GF-D8 (cell line): ENCODE results near the gene LAS1L.
"Not testable (repeated sequence)": the region's sequence is repeated elsewhere in the genome, so short reads cannot be mapped to it uniquely, and the experiment has no call there.

Source experiments
- DNase-seq: peaks from one replicate; lab custom pipeline; 2025; lab: John Stamatoyannopoulos, UW

LAS1L gene

DNA sequence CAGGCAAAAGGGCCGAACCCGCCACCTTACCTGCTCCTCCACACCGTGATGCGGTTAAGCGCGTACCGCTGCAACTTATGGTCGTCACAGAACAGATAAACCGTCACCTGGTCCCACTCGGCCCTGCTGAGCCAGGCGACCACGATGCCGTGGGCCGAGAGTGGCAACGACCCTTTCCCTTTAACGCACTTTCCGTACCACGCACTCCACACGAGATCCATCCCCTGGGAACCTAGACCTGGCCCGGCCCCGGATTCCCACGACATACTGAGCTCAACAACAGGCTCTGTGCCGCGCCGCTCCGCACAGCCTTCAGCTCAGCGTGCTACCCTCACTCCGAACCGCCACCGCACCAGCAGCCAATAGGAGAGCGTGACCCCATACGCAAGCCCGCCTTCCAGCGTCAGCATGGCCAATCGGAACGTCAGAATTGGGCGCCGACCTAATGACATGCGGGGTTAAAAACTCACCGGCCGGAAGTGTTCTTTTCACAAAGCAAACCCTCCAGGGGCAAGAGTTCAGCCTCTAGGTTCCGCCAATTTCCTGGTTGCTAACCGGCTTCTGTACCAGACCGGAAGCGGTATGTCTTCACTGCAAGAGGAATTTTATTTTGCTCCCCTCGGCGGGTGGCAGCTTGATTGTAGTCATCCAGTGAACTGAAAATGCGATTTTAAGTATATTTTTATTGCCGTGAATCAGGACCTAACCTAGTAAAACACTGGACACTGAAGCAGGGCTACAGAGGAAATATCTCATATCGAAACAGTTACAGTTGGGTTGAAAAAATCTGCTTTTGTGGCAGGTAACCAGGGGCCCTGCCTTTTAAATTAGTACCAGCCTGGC is at the start of gene LAS1L:
Gene LAS1L, minus strand, starts transcription at position 338 of the 843 bp plus-strand sequence. Its CDS starts 72 bp downstream, at position 266.
- DNase-seq, result peak; percentile 87

DNA sequence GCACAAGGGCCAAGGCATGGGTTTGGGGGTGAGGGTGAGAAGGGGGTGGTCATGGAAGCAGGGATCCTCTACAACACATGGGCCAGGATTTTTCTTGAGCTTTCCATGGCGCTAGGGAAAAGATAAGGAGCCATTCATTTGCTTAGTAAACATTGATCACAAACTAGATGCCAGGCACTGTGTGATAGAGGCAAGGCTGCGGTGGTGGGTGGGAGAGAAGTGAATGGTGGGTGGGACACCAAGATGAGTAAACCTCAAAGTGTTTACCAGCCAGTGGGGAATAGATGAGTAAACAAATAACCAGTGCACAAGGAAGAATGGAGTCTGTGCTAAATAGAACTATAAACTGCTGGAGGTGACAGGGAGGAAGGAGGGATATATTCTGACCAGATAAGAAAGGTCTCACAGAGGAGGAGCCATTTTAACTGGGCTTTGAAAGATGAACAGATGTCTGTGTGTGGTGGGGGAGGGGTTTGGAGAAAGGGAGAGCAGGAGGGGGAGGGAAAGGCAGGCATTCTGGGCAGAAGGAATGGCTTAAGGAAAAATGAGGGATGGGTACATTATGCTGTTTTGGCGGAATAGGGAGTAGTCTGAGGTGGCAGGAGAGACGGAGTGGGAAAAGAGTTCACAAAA is 48.0 kb upstream of the LAS1L start:
- DNase-seq, result no peak

DNA sequence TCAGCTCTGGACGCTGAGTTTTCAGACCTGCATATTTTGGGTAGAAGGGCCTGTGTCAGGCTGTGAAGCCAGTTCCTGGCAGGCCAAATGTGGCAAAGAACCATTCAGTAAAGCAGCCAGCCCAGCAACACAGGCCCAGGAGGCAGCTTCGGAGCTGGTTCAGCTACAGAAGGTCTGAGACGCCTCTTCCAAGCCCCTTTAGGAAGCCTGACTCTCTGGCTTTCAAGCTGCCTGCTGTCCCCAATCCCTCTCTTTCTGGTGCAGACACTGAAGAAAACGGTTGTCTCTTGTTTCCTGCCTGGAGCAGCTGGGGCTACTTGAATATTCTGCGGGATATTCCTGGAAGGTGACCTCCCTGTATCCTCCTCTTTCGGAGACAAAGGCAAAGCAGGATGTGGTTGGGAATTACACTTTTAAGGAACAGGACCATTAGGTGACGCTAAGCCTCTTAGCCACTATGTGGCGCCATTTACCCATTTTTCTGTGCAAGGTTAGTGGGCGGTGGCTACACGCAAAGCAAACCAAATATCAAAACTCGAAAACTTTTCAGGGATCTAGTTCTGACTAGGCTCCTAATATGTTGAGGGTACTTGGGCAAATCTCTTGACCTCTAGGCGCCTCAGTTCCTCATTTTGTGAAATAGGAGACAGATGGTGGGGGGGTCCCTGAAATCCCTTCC is 47.2 kb upstream of the LAS1L start:
- peak; percentile 2 for DNase-seq

- DNase-seq, result no peak
Observed at GRCh38 chrX:65578346-65578745, 43.8 kb upstream of the LAS1L start.

DNA sequence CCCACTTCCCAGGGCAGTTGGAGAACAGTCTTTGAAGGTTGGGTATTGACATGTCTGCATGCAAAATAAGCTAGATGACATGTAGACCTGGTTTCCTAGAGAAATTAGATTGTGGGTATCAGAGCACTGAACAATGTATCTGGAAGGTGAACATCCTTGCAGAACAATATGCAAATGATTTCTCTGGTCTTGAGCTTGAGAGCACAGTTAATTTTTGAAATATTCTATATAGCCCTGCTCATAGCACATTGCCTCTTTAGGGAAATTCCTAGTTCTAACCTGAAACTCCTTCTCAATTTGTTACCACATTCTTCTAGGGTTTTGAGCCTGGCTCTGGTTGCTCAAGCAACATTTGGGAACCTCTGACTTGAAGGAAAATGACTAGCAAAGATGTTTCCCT is 41.6 kb upstream of the LAS1L start:
- DNase-seq, result no peak

DNA sequence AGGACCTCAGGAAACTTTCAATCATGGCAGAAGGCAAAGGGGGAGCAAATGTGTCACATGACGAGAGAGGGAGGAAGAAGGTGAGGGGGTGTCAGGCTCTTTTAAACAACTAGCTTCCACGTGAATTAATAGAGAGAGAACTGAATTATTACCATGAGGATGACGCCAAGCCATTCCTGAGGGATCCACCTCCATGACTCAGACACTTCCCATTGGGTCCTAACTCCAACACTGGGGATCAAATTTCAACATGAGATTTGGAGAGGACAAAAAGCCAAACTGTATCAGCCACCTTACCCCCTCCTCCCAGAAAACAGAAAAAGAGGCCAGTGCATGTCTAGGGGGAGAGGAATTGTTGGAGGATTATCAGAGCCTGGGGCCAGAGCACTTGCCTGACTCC is 40.4 kb upstream of the LAS1L start:
- DNase-seq, result no peak

DNA sequence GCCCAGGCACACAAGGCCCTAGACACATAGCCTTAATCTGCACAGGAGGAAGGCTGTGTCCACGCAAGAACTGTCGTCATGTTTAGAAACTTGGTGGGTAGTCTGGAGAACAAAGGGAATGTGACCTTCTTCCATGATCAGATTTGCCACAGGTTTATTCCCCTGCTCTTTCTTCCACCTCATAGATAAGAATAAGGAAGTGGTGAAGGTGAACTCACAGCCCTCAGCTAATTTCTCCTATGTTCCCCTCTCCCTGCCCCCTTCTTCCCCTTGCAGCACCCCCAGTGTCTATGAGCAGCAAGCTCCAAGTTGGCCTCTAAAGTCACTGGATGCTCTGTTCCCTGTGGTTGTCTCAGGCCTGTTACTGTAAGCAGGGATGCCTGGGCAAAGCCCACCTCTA is 39.8 kb upstream of the LAS1L start:
- no peak for DNase-seq

GRCh38 chrX:65572971-65573370 is 38.4 kb upstream of the LAS1L start:
- DNase-seq, result no peak

- not testable (repeated sequence) for DNase-seq
Observed at GRCh38 chrX:65562850-65563249, 28.3 kb upstream of the LAS1L start.

GRCh38 chrX:65551489-65552339 is 17.1 kb upstream of the LAS1L start:
- no peak for DNase-seq

DNA sequence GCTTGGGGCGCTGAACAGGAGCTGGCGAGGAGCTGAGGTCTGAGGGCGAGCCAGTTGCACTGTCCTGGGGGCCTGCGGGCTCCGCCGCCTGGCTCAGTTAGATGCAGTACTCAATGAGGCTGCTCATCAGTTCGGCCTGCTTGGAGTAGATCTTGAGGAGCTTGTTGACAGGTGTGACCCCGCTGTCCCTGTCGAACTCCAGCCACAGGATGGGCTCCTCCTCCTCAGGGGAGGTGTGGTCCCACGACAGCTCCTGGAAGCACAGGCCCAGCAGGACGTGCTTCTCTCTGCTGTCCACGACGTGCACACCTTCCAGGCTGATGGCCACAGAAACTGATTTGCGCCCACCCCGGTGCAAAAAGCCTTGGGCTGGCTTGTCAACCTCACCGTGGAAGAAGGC is 16.5 kb upstream of the LAS1L start:
- DNase-seq, result no peak

DNA sequence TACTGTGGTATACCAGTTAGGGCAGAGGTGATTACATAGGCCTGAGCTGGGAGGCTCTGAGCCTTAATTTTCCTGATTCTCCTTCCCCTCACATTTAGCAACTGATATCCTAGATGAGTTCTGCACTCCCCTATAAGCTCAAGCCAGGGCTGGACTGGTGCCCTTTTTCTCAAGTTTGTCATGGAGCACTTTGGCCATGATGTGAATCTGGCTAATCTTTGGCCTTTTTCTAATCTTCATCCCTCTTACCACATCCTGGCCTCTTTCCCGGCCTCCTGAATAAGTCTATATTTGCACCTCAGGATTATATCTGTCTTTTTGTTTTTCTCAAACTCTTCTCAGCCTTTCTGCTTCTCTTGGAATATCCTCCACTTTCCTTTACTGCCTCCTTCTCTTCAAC is 10.9 kb upstream of the LAS1L start:
- DNase-seq, result no peak

DNA sequence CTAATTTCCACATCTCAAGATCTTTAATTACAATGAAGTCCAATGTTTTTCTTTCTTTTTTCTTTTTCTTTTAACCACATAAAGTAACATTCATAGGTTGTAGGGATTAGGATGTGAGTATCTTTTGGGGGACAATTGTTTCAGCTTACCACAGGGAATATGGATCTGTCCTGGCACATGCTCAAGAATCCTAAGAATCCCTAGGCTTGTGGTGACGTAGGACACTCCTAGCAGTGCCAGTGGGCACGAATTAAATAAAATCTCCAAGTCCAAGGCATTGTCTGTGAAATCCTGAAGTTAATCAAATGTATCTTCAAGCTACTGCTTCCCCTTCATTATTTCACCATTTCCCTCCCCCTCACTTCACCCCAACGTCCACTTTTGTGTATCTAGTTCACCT is 2.6 kb upstream of the LAS1L start:
- DNase-seq, result no peak

DNA sequence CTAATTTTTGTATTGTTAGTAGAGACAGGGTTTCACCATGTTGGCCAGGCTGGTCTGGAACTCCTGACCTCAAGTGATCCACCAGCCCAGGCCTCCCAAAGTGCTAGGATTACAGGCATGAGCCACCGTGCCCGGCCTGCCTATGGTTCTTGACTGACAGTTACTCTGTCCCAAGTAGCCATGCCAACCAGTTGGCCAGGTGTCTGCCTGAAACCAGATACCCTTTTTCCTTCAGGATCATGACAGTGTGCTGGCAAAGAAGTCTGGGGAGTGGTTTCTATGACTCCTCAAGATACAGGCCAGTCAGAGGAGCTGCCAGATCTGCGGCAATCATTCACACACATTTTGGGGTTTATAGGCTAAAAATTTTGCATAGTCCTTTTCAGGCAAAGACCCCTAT is 1.7 kb upstream of the LAS1L start:
- DNase-seq, result no peak

DNA sequence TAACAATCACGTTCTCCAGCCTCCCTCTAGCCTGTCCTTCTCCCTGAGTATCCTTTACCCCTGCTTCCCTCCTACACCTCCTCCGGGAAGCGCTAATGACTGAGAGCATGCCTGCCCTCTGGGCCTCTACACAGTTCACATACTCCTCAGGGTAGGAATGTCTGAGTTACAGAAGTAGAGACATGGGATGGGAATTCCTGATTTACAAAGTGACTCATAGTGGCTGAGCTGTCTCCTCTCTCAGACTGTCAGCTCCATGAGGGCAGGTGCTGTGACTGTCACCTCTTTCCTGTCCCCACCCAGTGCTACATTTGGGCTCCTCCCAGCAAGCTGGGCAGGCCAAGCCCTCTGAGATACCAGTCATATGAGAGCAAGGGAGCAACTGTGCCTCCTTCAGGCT is 2.6 kb downstream of the LAS1L start:
- DNase-seq, result no peak

- no peak for DNase-seq
Observed at GRCh38 chrX:65528705-65529340, 5.8 kb downstream of the LAS1L start.

- DNase-seq, result no peak
Observed at GRCh38 chrX:65528293-65528692, 6.3 kb downstream of the LAS1L start.

GRCh38 chrX:65524139-65524538 is 10.4 kb downstream of the LAS1L start:
- DNase-seq, result no peak

DNA sequence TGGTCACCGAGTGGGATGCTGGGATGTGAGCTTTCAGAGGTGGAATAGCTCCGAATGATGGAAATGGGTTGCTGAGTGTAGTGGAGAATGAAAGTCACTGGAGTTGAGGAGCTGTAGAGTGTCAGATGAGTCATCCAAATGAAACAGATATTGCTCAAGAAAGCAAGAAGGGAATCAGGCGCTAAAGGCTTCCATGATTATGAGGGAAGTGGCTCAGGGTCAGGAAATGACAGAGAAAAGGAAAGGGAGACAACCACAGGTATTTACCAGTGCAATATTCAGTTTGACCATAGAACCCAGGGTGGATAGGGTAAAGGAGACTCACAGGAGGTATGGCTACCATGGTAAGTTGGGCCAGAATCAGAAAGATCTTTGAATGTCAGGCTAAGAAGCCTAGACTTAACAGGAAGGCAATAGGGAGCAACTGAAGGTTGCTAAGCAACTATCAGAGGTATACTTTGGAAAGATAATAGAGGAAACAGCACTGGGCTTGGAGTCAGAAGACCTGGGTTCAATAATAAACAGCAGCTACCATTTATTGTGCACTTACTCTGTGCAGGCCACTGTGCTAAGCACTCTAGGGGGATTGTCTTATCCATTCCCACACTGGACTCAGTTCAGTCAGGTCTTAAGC is 11.7 kb downstream of the LAS1L start:
- no peak for DNase-seq

GRCh38 chrX:65519530-65519929 is 15.1 kb downstream of the LAS1L start:
- not testable (repeated sequence) for DNase-seq

GRCh38 chrX:65518980-65519379 is 15.6 kb downstream of the LAS1L start:
- DNase-seq, result not testable (repeated sequence)
